ENCODE data around the gene NOTUM. TPM values are rescaled to one million over a fixed set of nuclear protein-coding genes. Genes with fewer than 3 reads are reported as not detected.

NOTUM gene
- total RNA-seq, 2 experiments from 2014 or later: 0.41 to 0.49 TPM

DNA sequence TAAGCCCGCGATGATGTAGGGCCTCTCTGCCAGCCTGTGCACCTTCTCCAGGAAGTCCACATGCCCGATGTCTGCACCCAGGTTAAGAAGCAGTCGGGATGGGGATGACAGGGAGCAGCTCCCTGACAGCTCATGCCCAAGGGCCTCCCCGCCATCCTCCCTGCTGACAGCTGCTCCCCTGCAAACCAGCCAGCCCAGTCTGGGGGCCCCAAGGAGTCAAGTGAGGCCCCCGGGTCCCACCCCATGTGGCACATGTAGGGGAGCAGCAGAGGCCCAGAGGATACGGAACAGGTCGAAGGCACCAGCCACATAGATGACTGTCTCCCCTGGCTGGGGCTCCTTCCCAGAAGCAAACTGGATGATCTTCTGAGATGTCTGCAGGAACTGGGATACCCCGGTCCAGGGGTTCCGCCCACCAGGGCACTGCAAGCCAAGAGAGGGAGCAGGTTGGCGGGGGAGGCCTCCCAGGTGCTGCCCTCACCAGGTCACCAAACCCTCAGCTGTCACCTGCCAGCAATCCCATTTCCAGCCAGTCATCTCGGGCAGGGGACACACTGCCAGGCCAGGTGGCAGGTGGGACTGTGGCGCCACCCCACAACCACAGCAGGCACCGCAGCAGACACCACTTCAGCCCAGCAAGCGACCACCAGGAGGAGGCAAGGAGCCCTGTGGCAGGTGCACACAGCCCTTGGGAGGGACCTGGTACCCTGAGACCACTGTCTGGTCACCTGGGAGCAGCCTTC lies 54.3 kb downstream of the NOTUM start:
- H3K36me3 Mint-ChIP-seq (ENCODE audit: low read depth): no peaks in the 10 kb centered on the region
- DNase-seq (no peak), ATAC-seq (no peak)
- TF ChIP-seq, protein P1, sequence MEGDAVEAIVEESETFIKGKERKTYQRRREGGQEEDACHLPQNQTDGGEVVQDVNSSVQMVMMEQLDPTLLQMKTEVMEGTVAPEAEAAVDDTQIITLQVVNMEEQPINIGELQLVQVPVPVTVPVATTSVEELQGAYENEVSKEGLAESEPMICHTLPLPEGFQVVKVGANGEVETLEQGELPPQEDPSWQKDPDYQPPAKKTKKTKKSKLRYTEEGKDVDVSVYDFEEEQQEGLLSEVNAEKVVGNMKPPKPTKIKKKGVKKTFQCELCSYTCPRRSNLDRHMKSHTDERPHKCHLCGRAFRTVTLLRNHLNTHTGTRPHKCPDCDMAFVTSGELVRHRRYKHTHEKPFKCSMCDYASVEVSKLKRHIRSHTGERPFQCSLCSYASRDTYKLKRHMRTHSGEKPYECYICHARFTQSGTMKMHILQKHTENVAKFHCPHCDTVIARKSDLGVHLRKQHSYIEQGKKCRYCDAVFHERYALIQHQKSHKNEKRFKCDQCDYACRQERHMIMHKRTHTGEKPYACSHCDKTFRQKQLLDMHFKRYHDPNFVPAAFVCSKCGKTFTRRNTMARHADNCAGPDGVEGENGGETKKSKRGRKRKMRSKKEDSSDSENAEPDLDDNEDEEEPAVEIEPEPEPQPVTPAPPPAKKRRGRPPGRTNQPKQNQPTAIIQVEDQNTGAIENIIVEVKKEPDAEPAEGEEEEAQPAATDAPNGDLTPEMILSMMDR (IDR thresholded peaks at IDR 0.05): peak; percentile 8
- no peak overlapping the region for H3K4me3 Mint-ChIP-seq
- H3K9me3 Mint-ChIP-seq: no peaks in the 10 kb centered on the region
- ChIA-PET POLR2A (no interaction called here), CTCF (interaction anchor here (1.5 kb wide), 1 partner anchor 7 kb away, joined by 4 read pairs; no protein-coding TSS in a partner anchor)
- H3K4me1 Mint-ChIP-seq (ENCODE audit: low read depth): peaks cover 6% of the 10 kb centered on the region
- intact Hi-C loops (cut with micrococcal nuclease): no loop called here
- no peaks in the 10 kb centered on the region for H3K27me3 Mint-ChIP-seq
- H3K27ac Mint-ChIP-seq: no peak overlapping the region

DNA sequence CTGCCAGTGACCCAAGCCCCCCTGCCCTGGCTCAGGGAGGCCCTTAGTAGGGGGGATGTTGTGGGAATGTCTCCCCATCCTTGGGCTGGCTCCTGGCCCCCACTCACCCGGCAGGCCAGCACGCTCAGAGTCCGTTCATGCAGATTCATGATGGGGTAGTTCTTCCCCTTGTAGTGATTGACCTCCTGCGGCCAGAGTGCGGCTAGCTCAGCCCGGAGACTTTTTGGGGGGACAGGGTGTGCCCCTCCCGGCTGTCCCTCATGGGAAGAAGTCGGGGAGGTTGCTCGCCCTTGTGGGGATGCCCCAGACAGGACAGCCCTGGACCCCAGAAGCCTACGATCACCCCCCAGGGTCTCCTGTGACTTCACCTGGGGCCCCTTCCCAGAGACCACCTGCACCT lies 55.0 kb downstream of the NOTUM start:
- ChIA-PET CTCF (interaction anchor here (1.5 kb wide), 1 partner anchor 8 kb away, joined by 4 read pairs; no protein-coding TSS in a partner anchor), POLR2A (interaction anchor here (0.6 to 0.8 kb wide), 2 partner anchors 10 to 20 kb away, joined by 4 read pairs; no protein-coding TSS in a partner anchor)
- Mint-ChIP-seq H3K27ac (no peak overlapping the region), H3K4me1 (ENCODE audit: low read depth) (peaks cover 3% of the 10 kb centered on the region), H3K9me3 (no peaks in the 10 kb centered on the region), H3K27me3 (peaks cover 3% of the 10 kb centered on the region), H3K36me3 (ENCODE audit: low read depth) (no peaks in the 10 kb centered on the region), H3K4me3 (no peak overlapping the region)
- ATAC-seq: no peak
- TF ChIP-seq, protein P1 (IDR thresholded peaks at IDR 0.05): no peak
- intact Hi-C loops (cut with micrococcal nuclease): no loop called here
- no peak for DNase-seq

DNA sequence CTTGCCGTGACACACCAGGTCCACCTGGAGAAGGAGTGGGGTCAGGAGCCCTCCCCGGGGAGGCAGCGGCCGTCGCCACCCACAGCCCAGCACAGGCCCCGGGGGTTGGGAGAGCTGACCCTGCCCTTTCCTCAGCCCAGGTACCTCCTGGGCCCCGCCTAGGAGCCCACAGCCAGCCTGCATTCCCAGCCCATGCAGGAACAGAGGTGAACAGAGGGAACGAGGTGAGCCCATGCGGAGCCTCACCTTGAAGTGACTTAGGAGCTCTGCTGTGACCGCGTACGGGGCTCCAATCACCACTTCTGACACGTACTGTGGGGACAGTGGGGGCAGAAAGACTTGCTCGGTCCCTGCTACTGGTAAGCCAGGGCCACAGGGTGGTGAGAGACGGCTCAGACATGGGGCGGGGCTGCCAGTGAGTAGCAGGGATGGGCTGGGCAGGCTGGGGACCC lies 55.5 kb downstream of the NOTUM start:
- TF ChIP-seq, protein P1 (IDR thresholded peaks at IDR 0.05): no peak
- CTCF ChIA-PET: interaction anchor here (1.5 kb wide), 1 partner anchor 9 kb away, joined by 4 read pairs; no protein-coding TSS in a partner anchor
- H3K27ac Mint-ChIP-seq: no peak overlapping the region
- peaks cover 5% of the 10 kb centered on the region for H3K4me1 Mint-ChIP-seq (ENCODE audit: low read depth)
- H3K9me3 Mint-ChIP-seq: no peaks in the 10 kb centered on the region
- H3K27me3 Mint-ChIP-seq: peaks cover 6% of the 10 kb centered on the region
- ATAC-seq (no peak), DNase-seq (no peak)
- POLR2A ChIA-PET: interaction anchor here (0.6 to 0.8 kb wide), 2 partner anchors 9 to 19 kb away, joined by 4 read pairs; no protein-coding TSS in a partner anchor
- H3K4me3 Mint-ChIP-seq: no peak overlapping the region
- intact Hi-C loops (cut with micrococcal nuclease): no loop called here
- H3K36me3 Mint-ChIP-seq (ENCODE audit: low read depth): no peaks in the 10 kb centered on the region

DNA sequence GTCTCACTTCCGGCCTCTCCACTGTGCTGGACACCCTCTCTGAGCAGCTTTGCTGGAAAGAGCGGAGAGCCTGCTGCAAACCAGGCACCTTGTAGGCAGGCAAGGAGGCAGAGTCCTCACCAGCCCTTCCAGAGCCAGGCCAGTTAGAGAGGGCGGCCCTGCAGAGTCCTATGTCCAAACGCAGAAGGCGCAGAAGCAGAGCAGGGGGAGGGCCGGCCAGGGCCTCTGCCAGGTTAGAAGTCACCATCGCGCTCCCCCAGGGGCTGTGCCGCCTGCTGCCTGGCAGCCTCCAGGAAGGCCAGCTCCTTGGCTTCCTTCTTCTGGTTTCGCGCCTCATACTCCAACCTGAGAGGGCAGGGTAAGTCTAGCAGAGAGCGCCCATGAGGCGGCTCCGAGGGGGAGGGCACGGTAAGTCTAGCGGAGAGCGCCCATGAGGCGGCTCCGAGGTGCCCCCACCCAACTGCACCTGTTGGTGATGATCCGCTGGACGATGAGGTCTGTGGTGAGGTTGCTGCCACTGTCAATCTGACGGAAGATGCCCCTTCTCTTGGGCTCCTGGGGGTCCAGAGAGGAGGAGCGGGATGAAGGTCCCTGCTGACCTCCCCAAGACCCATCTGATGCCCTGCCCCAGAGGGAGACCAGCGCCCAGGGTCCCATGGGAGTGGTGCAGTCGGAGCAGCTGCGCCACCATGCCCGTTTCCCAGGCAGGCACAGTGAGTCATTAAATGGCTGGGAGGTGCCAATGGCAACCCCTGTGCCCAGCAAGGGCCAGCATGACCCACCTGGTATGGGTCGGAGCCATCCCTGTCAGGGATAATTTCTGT lies 56.2 kb downstream of the NOTUM start:
- DNase-seq (no peak), ATAC-seq (no peak)
- Mint-ChIP-seq H3K27ac (no peak overlapping the region), H3K27me3 (peaks cover 6% of the 10 kb centered on the region), H3K4me3 (no peak overlapping the region), H3K36me3 (ENCODE audit: low read depth) (peaks cover 5% of the 10 kb centered on the region), H3K9me3 (no peaks in the 10 kb centered on the region), H3K4me1 (ENCODE audit: low read depth) (peaks cover 2% of the 10 kb centered on the region)
- intact Hi-C loops (cut with micrococcal nuclease): no loop called here
- CTCF ChIA-PET: interaction anchor here (1.5 kb wide), 1 partner anchor 9 kb away, joined by 4 read pairs; no protein-coding TSS in a partner anchor
- POLR2A ChIA-PET: no interaction called here
- TF ChIP-seq, protein P1 (IDR thresholded peaks at IDR 0.05): no peak

Data from activated CD8-positive, alpha-beta T cell treated with anti-CD3 and anti-CD28 coated beads for 36 hours (primary cell).